HepG2 (cell line): ENCODE data around the gene TENM3. TPM values are rescaled to one million over a fixed set of nuclear protein-coding genes. Genes with fewer than 3 reads are reported as not detected.

ENCODE experiments used
- ATAC-seq: fragments of 200-7000 bp; cut with Tn5 transposase; 3 replicates; pipeline ENCODE4 v1.9.1; 2020; ENCODE audit warnings: mild to moderate bottlenecking, moderate library complexity
- BruUV-seq: library from RNA; stranded (reverse); fragments of 400-500 nt; replicated peaks from 2 replicates; lab custom pipeline; 2021; lab: Mats Ljungman, UMichigan
- CTCF ChIA-PET: fragments of 300-600 bp; formaldehyde crosslinking; extraction: SDS; loops from one replicate; lab custom pipeline; 2021; ENCODE audit warnings: low total read pairs, inconsistent platforms, low intra/inter-chr PET ratio; lab: Yijun Ruan, JAX
- POLR2A ChIA-PET: fragments of 350-600 bp; sonication (Branson Sonifier 250); formaldehyde crosslinking; loops from one replicate; lab custom pipeline; 2020; ENCODE audit warnings: antibody characterized with exemption, inconsistent platforms; lab: Yijun Ruan, JAX
- DNase-seq: peaks from one replicate; pipeline ENCODE4 v3.0.0-alpha.2; 2015; ENCODE audit warnings: low spot score
- FAIRE-seq: peaks from 3 replicates; lab custom pipeline; 2011; peaks lifted over from hg19 to GRCh38; lab: Jason Lieb, UNC
- H2AFZ ChIP-seq: one replicate; pipeline ENCODE4 v1.6.1; 2011; ENCODE audit warnings: low read length, inconsistent platforms
- H3K27ac ChIP-seq: fragments of 300-600 bp; 3 replicates; pipeline ENCODE4 v1.8.0; 2011; ENCODE audit warnings: mixed run types, mild to moderate bottlenecking, mixed read lengths, low read length, inconsistent platforms; ENCODE audit not compliant: insufficient read depth; ENCODE audit errors: extremely low read length
- H3K27me3 ChIP-seq, 2 experiments: fragments of 200-600 bp in 1 of 2; 2 replicates in 1 of 2; 3 replicates in 1 of 2; pipeline versions ENCODE4 v1.6.0 to v1.8.0; 2011; ENCODE audit warnings: low read length in 2 of 2, mild to moderate bottlenecking in 2 of 2, moderate library complexity in 2 of 2, inconsistent platforms in 1 of 2; ENCODE audit not compliant: insufficient read depth in 2 of 2, control insufficient read depth in 1 of 2
- H3K36me3 ChIP-seq, 2 experiments: fragments of 200-600 bp in 1 of 2; replicated peaks in 1 of 2; 2 replicates in 1 of 2; 3 replicates in 1 of 2; pipeline versions ENCODE4 v1.5.1 to v1.8.0; 2011; ENCODE audit warnings: low read length in 2 of 2, inconsistent platforms in 1 of 2; ENCODE audit not compliant: insufficient read depth in 2 of 2, control insufficient read depth in 1 of 2
- H3K4me1 ChIP-seq: 2 replicates; pipeline ENCODE4 v1.5.1; 2012; ENCODE audit warnings: low read length, inconsistent platforms; ENCODE audit not compliant: insufficient read depth
- H3K4me2 ChIP-seq: 2 replicates; pipeline ENCODE4 v1.6.0; 2011; ENCODE audit warnings: low read depth, low read length, inconsistent platforms
- H3K4me3 ChIP-seq, 3 experiments: fragments of 200-600 bp in 1 of 3; sonication (generic), shearing (Covaris generic) in 1 of 3; replicated peaks in 1 of 3; 2 replicates each; pipeline ENCODE4 v1.5.1; 2011 to 2016; ENCODE audit warnings: low read length in 3 of 3, inconsistent platforms in 2 of 3, low read depth in 2 of 3, mild to moderate bottlenecking in 2 of 3, control low read depth in 1 of 3, mixed read lengths in 1 of 3; ENCODE audit not compliant: insufficient read depth in 1 of 3
- H3K79me2 ChIP-seq: one replicate; pipeline ENCODE4 v1.6.1; 2011; ENCODE audit warnings: low read length, inconsistent platforms; ENCODE audit not compliant: insufficient read depth
- H3K9ac ChIP-seq: 2 replicates; pipeline ENCODE4 v1.6.0; 2011; ENCODE audit warnings: mild to moderate bottlenecking, low read depth, low read length, inconsistent platforms; ENCODE audit not compliant: insufficient read depth
- H3K9me3 ChIP-seq: 2 replicates; pipeline ENCODE4 v1.5.1; 2012; ENCODE audit warnings: mild to moderate bottlenecking, low read length
- H4K20me1 ChIP-seq: 2 replicates; pipeline ENCODE4 v1.6.0; 2011; ENCODE audit warnings: inconsistent platforms, mild to moderate bottlenecking, low read length, moderate library complexity; ENCODE audit not compliant: insufficient read depth
- CEBPB ChIP-seq: IDR thresholded peaks from 2 replicates; pipeline ENCODE4 v1.6.1; 2011; ENCODE audit warnings: low read depth, low read length, improper control_type of control experiment, borderline replicate concordance
- CREBL2 ChIP-seq: sonication (generic); formaldehyde crosslinking; IDR thresholded peaks from 2 replicates; pipeline ENCODE4 v1.8.1; 2023; ENCODE audit warnings: missing genetic modification reagents, mild to moderate bottlenecking, borderline replicate concordance
- FOXP4 ChIP-seq: sonication (generic); formaldehyde crosslinking; IDR thresholded peaks from 2 replicates; pipeline ENCODE4 v1.4.0; 2020; ENCODE audit warnings: missing genetic modification reagents
- PHF5A ChIP-seq: IDR thresholded peaks from one replicate; pipeline ENCODE4 v1.6.1; 2018; ENCODE audit warnings: low read depth, missing genetic modification reagents; ENCODE audit not compliant: unreplicated experiment
- PTBP1 ChIP-seq: fragments of 200-400 bp; formaldehyde crosslinking; IDR thresholded peaks from 2 replicates; pipeline ENCODE4 v1.6.1; 2018; ENCODE audit warnings: low read length, low read depth; ENCODE audit not compliant: poor library complexity, severe bottlenecking
- THAP7 ChIP-seq: sonication (generic); formaldehyde crosslinking; IDR thresholded peaks from 2 replicates; pipeline ENCODE4 v1.8.1; 2023; ENCODE audit warnings: mild to moderate bottlenecking, missing genetic modification reagents
- ZNF225 ChIP-seq: sonication (generic); formaldehyde crosslinking; IDR thresholded peaks from 2 replicates; pipeline ENCODE4 v1.4.0; 2020; ENCODE audit warnings: mild to moderate bottlenecking, missing genetic modification reagents
- WGBS: methylation state at CpG from one replicate; pipeline ENCODE4 v1.1.6; 2017; ENCODE audit warnings: low lambda C conversion rate; 5-methylcytosine and 5-hydroxymethylcytosine counted together
- in situ Hi-C: cut with HindIII; loops from 2 replicates; pipeline ENCODE4 v1.10.0; 2017; ENCODE audit warnings: low pct_unique_long_range_greater_than_20kb; ENCODE audit not compliant: extremely low pct_ligation_motif_present
- intact Hi-C: fragments of 100-400 bp; cut with micrococcal nuclease; formaldehyde crosslinking; loops from one replicate; pipeline ENCODE4 v1.10.0; 2022; ENCODE audit not compliant: unreplicated experiment
- polyA plus RNA-seq, 8 experiments: library from polyadenylated mRNA; depleted of rRNA in 3 of 8; stranded (reverse) in 7 of 8; unstranded in 1 of 8; fragments of >200 nt; fragmentation: Illumina TruSeq in 4 of 8; extraction: Trizol in 4 of 8; gene quantifications; 2 replicates each; pipeline versions ENCODE4 v1.2.1 to v1.2.3, GENCODE V29; 2011 to 2016; ENCODE audit warnings: low read depth in 4 of 8, missing spikeins in 1 of 8, mixed read lengths in 1 of 8; ENCODE audit not compliant: insufficient read depth in 1 of 8
- total RNA-seq, 5 experiments: library from RNA; depleted of rRNA; stranded (reverse); fragments of >200 nt; fragmentation: Illumina TruSeq; extraction: Trizol; gene quantifications; 2 replicates each; pipeline ENCODE4 v1.2.3, GENCODE V29; 2016; ENCODE audit warnings: low read depth in 1 of 5

Gene TENM3
- total and polyA plus RNA-seq, 2 of the 13 experiments (the other 11 are each of a cell fraction or from before 2014, with no cell fraction given), result 0.04 TPM; not detected in 1

- TF ChIP-seq CREBL2, result no peak
- no peak for TF ChIP-seq THAP7 (CRISPR knock-in tag)
Measured at GRCh38 chr4:182648766-182649165, 405.6 kb downstream of the TENM3 start (continued).

GRCh38 chr4:182649698-182650477, 406.7 kb downstream of the TENM3 start:
- FAIRE-seq (no peak), DNase-seq (no peak), ATAC-seq (no peak)
- no peaks in the 10 kb centered on the region for H3K4me1 ChIP-seq
- ChIA-PET CTCF (no interaction called here), POLR2A (no interaction called here)
- WGBS, result 19% methylated on average over 8 of the region's 8 CpGs
- no peaks in the 10 kb centered on the region for H3K27me3 ChIP-seq
- no peaks in the 10 kb centered on the region for H3K36me3 ChIP-seq
- H3K27ac ChIP-seq, result no peak overlapping the region
- TF ChIP-seq CEBPB (peak; percentile 11; the same call in 1 of the 2 replicates), PHF5A (CRISPR knock-in tag) (no peak), ZNF225 (CRISPR knock-in tag) (no peak), FOXP4 (no peak), PTBP1 (no peak)
- H3K79me2 ChIP-seq, result no peaks in the 10 kb centered on the region
- in situ Hi-C loops, result no loop called here
- intact Hi-C loops, result no loop called here
- H4K20me1 ChIP-seq, result no peaks in the 10 kb centered on the region
- BruUV-seq, result no TSS peak
- no peak overlapping the region for H3K9ac ChIP-seq
- no peaks in the 10 kb centered on the region; the same call in 1 of the 2 replicates for H3K9me3 ChIP-seq
- H2AFZ ChIP-seq, result no peak overlapping the region
- H3K4me2 ChIP-seq, result no peak overlapping the region
- H3K4me3 ChIP-seq, result no peak overlapping the region
